Measurements from ENCODE around the gene RNASEH2A.

- no peak for TF ChIP-seq CTCF (IDR thresholded peaks at IDR 0.05 in 8 of 11, conservative IDR thresholded peaks at IDR 0.05 in 3 of 11)
- TF ChIP-seq POLR2AphosphoS5 (IDR thresholded peaks at IDR 0.05), result no peak
- no peak for TF ChIP-seq POLR2A (IDR thresholded peaks at IDR 0.05)
Observed at GRCh38 chr19:12856653-12857052, 50.3 kb downstream of the RNASEH2A start.
